Choroid plexus epithelial cell (primary cell): ENCODE data around the gene BHLHE23.

Experiments used
- DNase-seq: peaks from one replicate; pipeline ENCODE4 v3.0.0-alpha.2; 2010; ENCODE audit warnings: low read depth
- H3K4me3 ChIP-seq: 2 replicates; pipeline ENCODE4 v1.5.1; 2011; ENCODE audit warnings: low read depth, mild to moderate bottlenecking, control low read depth, low read length, moderate library complexity
- TF ChIP-seq, protein P1 (sequence below): conservative IDR thresholded peaks from 2 replicates; pipeline ENCODE4 v1.5.1; 2011; ENCODE audit warnings: low read depth, mild to moderate bottlenecking, control low read depth, inconsistent platforms, low read length, moderate library complexity

BHLHE23 gene

DNA sequence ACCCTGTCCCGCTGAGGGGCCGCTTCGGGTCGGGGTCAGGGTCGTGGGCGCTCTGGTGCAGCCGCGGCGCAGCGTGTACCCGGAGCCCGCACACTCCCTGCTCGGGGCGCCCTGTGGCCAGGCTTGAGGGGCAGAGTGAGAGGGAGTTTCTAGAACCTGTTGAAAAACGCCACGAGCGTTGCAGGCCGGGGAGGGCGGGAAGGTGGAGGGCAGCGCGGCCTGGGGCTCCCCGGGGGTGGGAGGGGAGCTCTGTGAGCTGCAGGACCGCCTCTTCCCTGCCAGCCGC lies 539 bp upstream of the BHLHE23 start:
- DNase-seq, result no peak
- no peak overlapping the region for H3K4me3 ChIP-seq
- TF ChIP-seq, protein P1, sequence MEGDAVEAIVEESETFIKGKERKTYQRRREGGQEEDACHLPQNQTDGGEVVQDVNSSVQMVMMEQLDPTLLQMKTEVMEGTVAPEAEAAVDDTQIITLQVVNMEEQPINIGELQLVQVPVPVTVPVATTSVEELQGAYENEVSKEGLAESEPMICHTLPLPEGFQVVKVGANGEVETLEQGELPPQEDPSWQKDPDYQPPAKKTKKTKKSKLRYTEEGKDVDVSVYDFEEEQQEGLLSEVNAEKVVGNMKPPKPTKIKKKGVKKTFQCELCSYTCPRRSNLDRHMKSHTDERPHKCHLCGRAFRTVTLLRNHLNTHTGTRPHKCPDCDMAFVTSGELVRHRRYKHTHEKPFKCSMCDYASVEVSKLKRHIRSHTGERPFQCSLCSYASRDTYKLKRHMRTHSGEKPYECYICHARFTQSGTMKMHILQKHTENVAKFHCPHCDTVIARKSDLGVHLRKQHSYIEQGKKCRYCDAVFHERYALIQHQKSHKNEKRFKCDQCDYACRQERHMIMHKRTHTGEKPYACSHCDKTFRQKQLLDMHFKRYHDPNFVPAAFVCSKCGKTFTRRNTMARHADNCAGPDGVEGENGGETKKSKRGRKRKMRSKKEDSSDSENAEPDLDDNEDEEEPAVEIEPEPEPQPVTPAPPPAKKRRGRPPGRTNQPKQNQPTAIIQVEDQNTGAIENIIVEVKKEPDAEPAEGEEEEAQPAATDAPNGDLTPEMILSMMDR, result no peak

DNA sequence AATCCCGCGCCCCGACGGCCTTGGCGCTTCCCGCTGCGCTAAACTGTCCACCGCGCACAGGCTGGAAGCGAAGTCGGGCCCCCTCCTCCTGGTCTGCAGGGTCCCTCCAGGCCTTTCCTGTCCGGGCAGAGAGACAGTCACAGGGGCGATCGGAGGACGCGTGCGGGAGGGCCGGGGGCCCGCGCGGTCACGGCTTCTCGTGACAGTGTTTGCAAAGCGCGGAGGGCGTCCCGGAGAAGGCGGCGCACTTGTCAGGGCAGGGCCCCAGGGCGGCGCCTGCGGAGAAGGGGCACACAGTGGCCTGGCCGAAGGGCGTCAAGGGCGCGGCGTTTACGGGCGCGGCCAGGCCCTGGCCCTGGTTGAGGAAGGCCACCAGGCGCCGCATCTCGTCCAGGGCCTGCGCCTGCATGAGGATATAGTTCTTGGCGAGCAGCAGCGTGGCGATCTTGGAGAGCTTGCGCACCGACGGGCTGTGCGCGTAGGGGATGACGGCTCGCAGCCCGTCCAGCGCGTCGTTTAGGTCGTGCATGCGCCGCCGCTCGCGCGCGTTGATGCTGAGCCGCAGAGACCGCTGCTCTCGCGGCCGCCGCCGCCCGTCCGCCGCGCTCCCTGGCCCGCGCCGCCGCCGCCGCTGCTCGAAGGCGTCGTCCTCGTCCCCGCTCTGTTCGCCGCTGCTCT lies 763 bp downstream of the BHLHE23 start:
- DNase-seq, result peak; percentile 19

DNA sequence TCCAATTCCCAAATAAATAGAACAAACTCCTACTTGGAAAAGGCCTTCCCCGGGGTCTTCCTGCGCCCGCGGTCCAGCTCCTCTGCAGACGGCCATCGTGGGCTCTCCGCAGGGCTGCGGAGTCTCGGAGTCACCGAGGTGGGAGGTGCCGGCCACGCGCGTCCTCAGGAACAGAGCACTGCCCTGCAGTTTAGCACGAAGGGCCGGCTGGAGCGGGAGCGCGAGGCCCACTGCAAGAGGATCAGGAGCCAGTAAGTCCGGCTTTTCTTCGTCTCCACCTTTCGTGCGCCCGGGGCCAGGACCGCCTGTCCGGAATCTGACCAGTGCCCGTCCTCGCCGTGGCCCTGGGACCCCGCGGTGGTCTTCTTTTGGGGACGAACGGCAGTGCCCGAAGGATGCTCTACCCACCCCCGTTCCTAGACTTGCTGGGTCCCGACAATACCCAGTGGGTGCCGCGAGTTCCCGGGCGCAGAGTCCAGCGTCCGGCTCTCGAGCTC lies 1.4 kb downstream of the BHLHE23 start:
- TF ChIP-seq, protein P1, result no peak
- no peak for DNase-seq
- H3K4me3 ChIP-seq, result no peak overlapping the region

More for the DNA sequence above, 763 bp downstream of the BHLHE23 start:
- no peak overlapping the region for H3K4me3 ChIP-seq
- TF ChIP-seq, protein P1, result no peak

DNA sequence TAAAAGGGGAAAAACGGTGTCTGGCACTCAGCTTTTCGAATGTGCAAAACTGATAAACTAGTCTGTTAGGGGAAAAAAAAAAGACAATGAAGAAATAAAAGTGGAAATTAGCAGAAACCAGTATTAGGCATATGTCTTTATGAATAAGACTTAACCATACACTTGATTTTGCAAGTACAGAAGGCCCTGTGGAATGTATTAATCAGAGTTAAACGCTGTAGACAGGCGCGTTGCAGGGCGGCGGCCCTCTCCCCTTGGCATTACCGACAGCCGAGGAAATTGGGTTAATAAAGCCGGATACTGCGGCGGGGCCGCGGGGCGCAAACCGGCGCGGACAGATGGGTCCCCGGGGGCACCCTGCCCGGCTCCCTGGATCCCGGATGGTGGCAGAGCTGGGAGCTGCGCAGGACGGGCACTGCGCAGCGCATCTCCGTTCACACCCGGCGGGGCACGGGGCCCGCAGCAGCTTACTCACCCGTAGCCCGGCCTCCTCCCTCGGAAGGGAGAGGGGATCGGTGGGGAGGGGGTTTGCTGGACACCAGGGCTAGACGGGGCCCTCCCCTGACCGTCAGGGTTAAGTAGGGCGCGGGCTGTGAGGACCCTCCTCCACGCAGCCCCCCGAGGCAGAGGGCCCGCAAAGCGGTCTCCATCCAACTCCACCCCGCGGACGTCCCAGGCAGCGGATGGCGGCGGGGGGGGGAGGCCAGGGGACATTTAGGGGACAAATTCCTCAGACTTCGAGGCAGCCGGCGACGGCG lies 2.0 kb downstream of the BHLHE23 start:
- DNase-seq, result no peak
- TF ChIP-seq, protein P1, result no peak
- no peak overlapping the region for H3K4me3 ChIP-seq

DNA sequence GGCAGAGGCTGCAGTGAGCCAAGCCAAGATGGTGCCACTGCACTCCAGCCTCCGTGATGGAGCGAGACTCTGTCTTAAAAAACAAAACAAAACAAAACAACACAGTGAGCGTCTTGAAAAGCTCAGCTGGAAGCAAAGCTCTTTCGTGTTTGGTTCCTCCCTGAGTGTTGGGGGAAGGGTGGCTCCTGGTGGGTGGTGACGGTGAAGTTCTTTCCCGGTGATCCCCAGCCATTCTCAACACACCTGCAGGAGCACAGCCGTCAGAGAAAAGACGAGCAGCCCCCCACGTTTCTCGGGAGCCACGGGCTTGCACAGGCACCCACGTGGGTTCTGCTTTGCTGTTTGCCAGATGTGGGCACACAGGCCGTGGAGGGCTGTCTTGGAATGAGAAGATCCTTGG lies 3.2 kb downstream of the BHLHE23 start:
- TF ChIP-seq, protein P1, result no peak

DNA sequence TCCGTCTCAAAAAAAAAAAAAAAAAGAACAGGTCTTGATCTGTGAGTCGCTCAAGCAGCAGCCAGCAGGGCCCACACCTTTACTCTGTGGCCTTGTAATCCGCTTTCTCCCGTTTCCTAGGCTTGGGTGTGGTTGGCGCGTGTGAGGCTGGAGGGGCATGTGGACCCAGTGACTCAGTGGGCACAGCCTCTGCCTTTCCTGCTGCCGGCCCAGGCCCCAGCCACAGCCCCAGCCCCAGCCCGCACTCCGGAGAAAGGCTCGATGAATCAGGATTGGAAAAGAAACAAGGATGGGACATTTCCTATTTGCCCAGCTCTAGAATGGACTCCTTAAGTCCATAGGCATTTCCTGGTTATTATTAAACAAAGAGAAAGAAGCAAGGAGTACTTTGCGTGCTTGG lies 4.3 kb downstream of the BHLHE23 start:
- H3K4me3 ChIP-seq, result no peak overlapping the region
- no peak for DNase-seq
- TF ChIP-seq, protein P1, result no peak

More for the DNA sequence above, 3.2 kb downstream of the BHLHE23 start:
- no peak for DNase-seq
- no peak overlapping the region for H3K4me3 ChIP-seq
